ENCODE results near the gene TESK2. TPM values are rescaled to one million over a fixed set of nuclear protein-coding genes. Genes with fewer than 3 reads are reported as not detected.

The TESK2 gene
- total and polyA plus RNA-seq, 2 of the 13 experiments (the other 11 are each of a cell fraction or from before 2014, with no cell fraction given): 5.5 to 9.6 TPM

DNA sequence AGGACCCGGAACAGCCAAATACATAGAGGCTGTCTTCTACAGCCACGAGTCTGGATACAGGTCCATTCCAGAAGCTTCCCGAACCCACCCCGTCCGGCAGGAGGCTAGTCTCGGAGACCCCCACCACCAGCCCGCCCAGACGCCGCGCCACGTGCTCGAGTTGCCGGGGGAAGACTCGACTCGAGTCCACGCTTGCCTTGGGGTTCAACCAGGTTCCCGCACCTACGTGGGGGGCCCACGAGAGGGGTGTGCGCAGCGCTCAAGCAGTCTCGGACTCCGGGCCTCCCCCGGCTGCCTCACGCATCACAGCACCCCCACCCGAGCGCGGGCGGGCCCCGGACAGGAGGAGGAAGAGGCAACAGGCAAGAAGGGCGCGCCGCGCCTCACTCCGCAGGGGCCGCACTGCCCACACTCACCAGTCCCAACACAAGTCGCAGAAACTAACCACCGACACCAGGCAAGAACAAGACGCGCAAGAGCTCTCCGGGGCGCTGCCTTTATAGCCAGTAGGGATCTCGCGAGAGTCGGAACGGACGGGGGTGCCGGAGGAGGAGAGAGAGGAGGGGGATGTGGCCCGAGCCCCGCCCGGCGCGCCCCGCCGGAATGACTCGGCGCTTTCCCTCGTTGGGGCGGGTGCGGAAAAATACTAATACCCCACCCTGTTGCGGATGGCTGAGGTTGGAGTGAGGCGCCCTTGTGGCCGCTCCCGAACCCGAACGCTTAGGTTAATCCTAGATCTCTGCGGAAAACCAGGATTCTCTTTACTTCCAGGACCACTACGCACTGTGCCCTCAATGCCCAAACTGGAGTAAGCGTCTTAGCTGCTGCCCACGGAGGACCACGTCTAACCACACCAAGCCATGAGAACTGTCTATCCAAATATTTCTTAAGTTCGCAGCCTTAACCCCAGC, 30.7 kb upstream of the TESK2 start, which contains the start of gene PRDX1 (continued):
- peak; percentile 81 for TF ChIP-seq ZFY (CRISPR knock-in tag; IDR thresholded peaks at IDR 0.05)
- peak; percentile 30; the same call in 1 of the 2 replicates for TF ChIP-seq ZNF7 (CRISPR knock-in tag; IDR thresholded peaks at IDR 0.05)
- TF ChIP-seq, protein P1, sequence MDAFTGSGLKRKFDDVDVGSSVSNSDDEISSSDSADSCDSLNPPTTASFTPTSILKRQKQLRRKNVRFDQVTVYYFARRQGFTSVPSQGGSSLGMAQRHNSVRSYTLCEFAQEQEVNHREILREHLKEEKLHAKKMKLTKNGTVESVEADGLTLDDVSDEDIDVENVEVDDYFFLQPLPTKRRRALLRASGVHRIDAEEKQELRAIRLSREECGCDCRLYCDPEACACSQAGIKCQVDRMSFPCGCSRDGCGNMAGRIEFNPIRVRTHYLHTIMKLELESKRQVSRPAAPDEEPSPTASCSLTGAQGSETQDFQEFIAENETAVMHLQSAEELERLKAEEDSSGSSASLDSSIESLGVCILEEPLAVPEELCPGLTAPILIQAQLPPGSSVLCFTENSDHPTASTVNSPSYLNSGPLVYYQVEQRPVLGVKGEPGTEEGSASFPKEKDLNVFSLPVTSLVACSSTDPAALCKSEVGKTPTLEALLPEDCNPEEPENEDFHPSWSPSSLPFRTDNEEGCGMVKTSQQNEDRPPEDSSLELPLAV (CRISPR knock-in tag; conservative IDR thresholded peaks at IDR 0.05; ENCODE audit: low read depth): no peak
- TF ChIP-seq, protein P2, sequence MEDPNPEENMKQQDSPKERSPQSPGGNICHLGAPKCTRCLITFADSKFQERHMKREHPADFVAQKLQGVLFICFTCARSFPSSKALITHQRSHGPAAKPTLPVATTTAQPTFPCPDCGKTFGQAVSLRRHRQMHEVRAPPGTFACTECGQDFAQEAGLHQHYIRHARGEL (CRISPR knock-in tag; IDR thresholded peaks at IDR 0.05): 0 out of 2 replicates have a peak, but pooled peaks have one; percentile 33
- TF ChIP-seq ZNF672 (CRISPR knock-in tag; IDR thresholded peaks at IDR 0.05): no peak
- peak; percentile 95 for TF ChIP-seq MAF1 (CRISPR knock-in tag; IDR thresholded peaks at IDR 0.05; ENCODE audit: borderline replicate concordance)
- peak; percentile 83 for TF ChIP-seq ZNF407 (CRISPR knock-in tag; IDR thresholded peaks at IDR 0.05; ENCODE audit: not compliant biosample characterization)
- peak; percentile 97 for TF ChIP-seq ZFP37 (CRISPR knock-in tag; IDR thresholded peaks at IDR 0.05; ENCODE audit: borderline replicate concordance)
- peak; percentile 32 for TF ChIP-seq SKI (IDR thresholded peaks at IDR 0.05; ENCODE audit: partially characterized antibody)
- TF ChIP-seq MTA1 (CRISPR knock-in tag; IDR thresholded peaks at IDR 0.05; ENCODE audit: borderline replicate concordance): peak; percentile 79; the same call in 1 of the 2 replicates
- TF ChIP-seq KLF13 (CRISPR knock-in tag; IDR thresholded peaks at IDR 0.05): no peak
- peak; percentile 97 for TF ChIP-seq HBP1 (CRISPR knock-in tag; IDR thresholded peaks at IDR 0.05; ENCODE audit: low read depth)
- peak; percentile 67 for TF ChIP-seq HOXA9 (CRISPR knock-in tag; IDR thresholded peaks at IDR 0.05; ENCODE audit: borderline replicate concordance)
- peak; percentile 97 for TF ChIP-seq JARID2 (CRISPR knock-in tag; IDR thresholded peaks at IDR 0.05; ENCODE audit: insufficient replicate concordance)
- TF ChIP-seq NCOA2 (CRISPR knock-in tag; IDR thresholded peaks at IDR 0.05): peak; percentile 89
- peak; percentile 76; the same call in 1 of the 2 replicates for TF ChIP-seq ZC3H4 (CRISPR knock-in tag; IDR thresholded peaks at IDR 0.05; ENCODE audit: borderline replicate concordance)
- peak; percentile 47 for TF ChIP-seq NFYC (CRISPR knock-in tag; IDR thresholded peaks at IDR 0.05)
